Neural progenitor cell (in vitro differentiated cells): ENCODE data around the gene RNF5.

Experiments used
- CTCF ChIP-seq: fragments of 200-600 bp; sonication (generic); IDR thresholded peaks from 2 replicates; pipeline ENCODE4 v1.5.1; 2017; ENCODE audit warnings: antibody characterized with exemption, mild to moderate bottlenecking
- EZH2 ChIP-seq: fragments of 200-600 bp; sonication (generic); IDR thresholded peaks from 2 replicates; pipeline ENCODE4 v1.6.1; 2017; ENCODE audit warnings: antibody characterized with exemption, mild to moderate bottlenecking, moderate library complexity

GRCh38 chr6:32164295-32164694, 13.9 kb upstream of the RNF5 start, which contains the start of gene EGFL8:
- TF ChIP-seq CTCF (no peak), EZH2 (no peak)
